Stimulated activated effector memory CD8-positive, alpha-beta T cell treated with anti-CD3 and anti-CD28 coated beads, Interleukin-12 subunit alpha, Interleukin-12 subunit beta, amount 100 ng/mL, for 72 hours (primary cell): ENCODE measurements around the gene FCHO2.

Source experiments
- ATAC-seq: fragments of 150-1000 bp; cut with Tn5 transposase; 2 replicates; pipeline ENCODE4 v1.10.0; 2021
- DNase-seq, 2 donors: peaks; one replicate each; pipeline ENCODE4 v3.0.0; 2021 to 2022; ENCODE audit warnings: low spot score in 2 of 2
- H3K27ac Mint-ChIP-seq: one replicate; pipeline ENCODE4 v1.8.0; 2022; ENCODE audit warnings: mild to moderate bottlenecking, mixed read lengths
- H3K36me3 Mint-ChIP-seq: one replicate; pipeline ENCODE4 v1.8.0; 2022; ENCODE audit warnings: mild to moderate bottlenecking, mixed read lengths
- H3K4me1 Mint-ChIP-seq: one replicate; pipeline ENCODE4 v1.8.0; 2022; ENCODE audit warnings: mixed read lengths
- H3K4me3 Mint-ChIP-seq: one replicate; pipeline ENCODE4 v1.8.0; 2022; ENCODE audit warnings: mild to moderate bottlenecking, mixed read lengths
- H3K9me3 Mint-ChIP-seq: one replicate; pipeline ENCODE4 v1.8.0; 2022; ENCODE audit warnings: mixed read lengths

FCHO2 gene

DNA sequence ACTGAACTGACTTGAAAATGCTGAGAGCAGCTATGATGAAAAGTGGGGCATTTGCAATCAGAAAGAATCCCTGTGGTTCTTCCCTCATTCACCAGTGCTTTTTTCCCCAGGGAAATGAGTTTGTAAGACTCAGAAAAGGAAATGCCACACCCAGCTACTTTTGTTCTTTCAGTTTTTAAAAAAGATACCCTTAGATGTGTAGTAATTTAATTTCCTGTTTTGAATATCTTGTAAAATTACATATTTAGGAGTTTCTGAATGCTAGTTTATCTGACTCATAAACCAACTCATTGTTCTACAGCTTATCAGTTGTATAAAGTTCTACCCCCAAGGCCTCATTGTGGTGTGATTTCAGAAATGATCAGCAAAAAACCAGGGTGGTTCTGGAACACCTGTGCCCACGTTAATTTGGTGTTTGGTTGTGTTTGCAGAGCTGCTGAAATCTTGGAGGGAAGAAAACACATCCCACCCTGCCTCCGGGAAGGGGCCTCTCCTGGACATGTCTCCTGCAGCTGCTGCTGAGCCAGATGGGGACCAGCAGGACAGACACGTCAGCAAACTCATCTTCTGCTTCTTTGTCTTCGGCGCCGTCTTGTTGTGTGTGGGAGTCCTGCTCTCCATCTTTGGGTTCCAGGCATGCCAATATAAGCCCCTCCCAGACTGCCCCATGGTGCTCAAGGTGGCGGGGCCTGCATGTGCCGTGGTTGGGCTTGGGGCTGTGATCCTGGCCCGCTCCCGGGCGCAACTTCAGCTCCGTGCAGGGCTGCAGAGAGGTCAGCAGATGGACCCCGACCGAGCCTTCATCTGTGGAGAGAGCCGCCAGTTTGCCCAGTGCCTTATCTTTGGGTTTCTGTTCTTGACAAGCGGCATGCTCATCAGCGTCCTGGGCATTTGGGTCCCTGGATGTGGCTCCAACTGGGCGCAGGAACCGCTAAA, 167.3 kb downstream of the FCHO2 start:
- Mint-ChIP-seq H3K4me3 (peak overlapping the region; percentile 72), H3K36me3 (no peaks in the 10 kb centered on the region), H3K9me3 (no peaks in the 10 kb centered on the region), H3K27ac (peak overlapping the region; percentile 29), H3K4me1 (peaks cover 51% of the 10 kb centered on the region)
- DNase-seq (peak in 1 of 2 donors; percentile 48), ATAC-seq (peak; percentile 72)

DNA sequence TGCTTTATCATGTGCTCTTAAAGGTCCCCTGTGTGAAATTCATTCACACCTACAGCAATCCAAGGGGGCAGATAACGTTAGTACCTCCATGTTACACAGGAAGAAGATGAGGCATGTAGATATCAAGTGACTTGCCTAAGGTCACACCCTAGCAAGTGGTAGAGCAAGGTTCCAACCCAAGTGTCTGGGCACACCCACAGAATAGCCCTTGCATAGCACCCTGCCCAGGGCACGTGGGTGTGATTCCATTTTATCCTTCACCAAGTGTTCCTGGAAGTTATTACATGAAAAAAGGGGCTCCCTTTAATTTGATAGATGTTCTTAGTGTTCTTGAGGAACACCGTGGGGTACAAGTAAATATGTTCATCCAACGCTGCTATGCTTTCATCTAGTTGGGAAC, 169.4 kb downstream of the FCHO2 start:
- H3K4me3 Mint-ChIP-seq = no peak overlapping the region
- H3K27ac Mint-ChIP-seq = no peak overlapping the region
- peaks cover 49% of the 10 kb centered on the region for H3K4me1 Mint-ChIP-seq
- H3K36me3 Mint-ChIP-seq = no peaks in the 10 kb centered on the region
- ATAC-seq = no peak
- DNase-seq = peak in 1 of 2 donors; percentile 23
- H3K9me3 Mint-ChIP-seq = no peaks in the 10 kb centered on the region

DNA sequence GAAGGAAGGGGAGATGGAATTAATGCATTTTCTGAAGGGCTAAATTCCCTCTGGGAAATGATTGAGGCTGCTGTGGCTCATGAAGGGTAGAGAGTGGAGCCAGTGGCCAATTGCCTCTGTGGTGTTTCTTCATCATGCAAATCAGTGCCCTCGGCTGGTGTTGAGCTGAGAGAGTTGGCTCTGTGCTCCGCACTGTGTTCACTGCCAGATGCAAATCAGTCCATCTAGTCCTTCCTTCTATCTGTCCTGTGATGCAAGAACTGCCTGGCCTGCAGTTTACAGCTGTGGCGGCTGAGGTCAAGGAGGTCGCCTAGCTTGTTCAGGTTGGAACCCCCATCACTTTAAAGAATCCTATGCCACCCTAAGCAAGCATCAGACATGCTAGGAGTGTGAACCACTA, 170.5 kb downstream of the FCHO2 start:
- ATAC-seq (no peak), DNase-seq (peak in 1 of 2 donors; percentile 47)
- H3K36me3 Mint-ChIP-seq = no peaks in the 10 kb centered on the region
- H3K27ac Mint-ChIP-seq = no peak overlapping the region
- no peaks in the 10 kb centered on the region for H3K9me3 Mint-ChIP-seq
- H3K4me1 Mint-ChIP-seq = peaks cover 43% of the 10 kb centered on the region
- no peak overlapping the region for H3K4me3 Mint-ChIP-seq

DNA sequence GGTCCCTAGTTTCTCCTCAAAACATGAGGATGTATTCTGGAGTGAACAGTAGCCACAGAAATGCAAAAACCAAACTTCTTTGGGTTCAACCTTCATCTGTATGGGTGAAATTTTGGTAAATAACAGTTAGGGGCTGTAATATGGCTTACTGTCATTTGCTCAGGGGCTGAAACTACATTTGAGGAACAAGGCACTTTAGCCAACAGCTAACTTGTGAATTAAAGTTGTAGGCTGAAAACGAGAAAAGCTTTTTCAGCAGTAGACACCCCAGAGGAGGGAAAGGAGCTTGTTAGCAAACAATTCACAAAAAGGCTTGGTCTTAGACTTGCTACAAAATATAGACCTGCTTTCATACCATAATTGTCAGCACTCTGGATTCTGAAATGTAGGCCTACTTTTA, 171.1 kb downstream of the FCHO2 start:
- Mint-ChIP-seq H3K4me3 (no peak overlapping the region), H3K27ac (no peak overlapping the region), H3K9me3 (no peaks in the 10 kb centered on the region), H3K4me1 (peaks cover 39% of the 10 kb centered on the region), H3K36me3 (no peaks in the 10 kb centered on the region)
- DNase-seq = no peak
- ATAC-seq = no peak

DNA sequence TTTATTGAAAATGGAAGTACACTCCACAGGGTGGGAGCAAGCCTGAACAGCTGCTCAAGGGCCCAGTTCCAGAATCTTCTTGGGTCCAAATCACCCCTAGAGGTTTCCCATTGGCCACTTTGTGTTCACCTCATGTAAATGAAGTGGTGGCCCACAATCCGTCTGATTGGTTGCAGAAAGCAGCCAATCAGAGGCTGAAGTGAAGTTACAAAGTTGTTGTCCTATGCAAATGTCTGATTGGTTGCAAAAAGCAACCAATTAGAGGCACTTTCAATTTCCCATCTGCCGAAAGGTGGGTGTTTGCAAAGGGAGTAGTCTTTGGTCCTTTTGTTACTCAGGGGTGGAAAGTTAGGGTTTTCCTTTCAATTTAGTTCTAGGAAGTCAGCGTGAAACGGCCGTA, 173.3 kb downstream of the FCHO2 start:
- no peak for ATAC-seq

DNA sequence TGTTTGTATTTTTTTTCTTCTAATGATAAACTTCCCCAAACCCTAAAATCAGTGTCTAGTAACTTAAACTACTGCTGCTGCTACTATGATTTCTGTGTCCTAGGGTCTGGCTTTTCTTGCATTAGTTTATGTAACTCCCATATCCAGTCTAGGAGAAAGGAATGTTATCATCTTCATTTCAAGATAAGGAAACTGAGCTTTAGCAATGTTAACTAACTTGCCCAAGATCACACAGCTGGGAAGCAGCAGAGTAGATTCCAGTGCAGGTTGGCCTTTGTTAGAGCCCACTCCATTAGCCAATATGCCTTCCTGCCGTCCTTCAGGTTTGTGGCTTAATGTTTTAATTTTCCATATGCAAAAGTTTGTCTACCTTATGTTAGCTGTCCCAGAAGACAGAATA, 175.0 kb downstream of the FCHO2 start:
- Mint-ChIP-seq H3K4me3 (no peak overlapping the region), H3K36me3 (no peaks in the 10 kb centered on the region), H3K4me1 (peaks cover 19% of the 10 kb centered on the region), H3K9me3 (no peaks in the 10 kb centered on the region), H3K27ac (no peak overlapping the region)
- no peak for DNase-seq
- no peak for ATAC-seq

More for the DNA sequence above, 173.3 kb downstream of the FCHO2 start:
- DNase-seq = no peak
- Mint-ChIP-seq H3K36me3 (no peaks in the 10 kb centered on the region), H3K27ac (no peak overlapping the region), H3K9me3 (no peaks in the 10 kb centered on the region), H3K4me1 (peaks cover 21% of the 10 kb centered on the region), H3K4me3 (no peak overlapping the region)

DNA sequence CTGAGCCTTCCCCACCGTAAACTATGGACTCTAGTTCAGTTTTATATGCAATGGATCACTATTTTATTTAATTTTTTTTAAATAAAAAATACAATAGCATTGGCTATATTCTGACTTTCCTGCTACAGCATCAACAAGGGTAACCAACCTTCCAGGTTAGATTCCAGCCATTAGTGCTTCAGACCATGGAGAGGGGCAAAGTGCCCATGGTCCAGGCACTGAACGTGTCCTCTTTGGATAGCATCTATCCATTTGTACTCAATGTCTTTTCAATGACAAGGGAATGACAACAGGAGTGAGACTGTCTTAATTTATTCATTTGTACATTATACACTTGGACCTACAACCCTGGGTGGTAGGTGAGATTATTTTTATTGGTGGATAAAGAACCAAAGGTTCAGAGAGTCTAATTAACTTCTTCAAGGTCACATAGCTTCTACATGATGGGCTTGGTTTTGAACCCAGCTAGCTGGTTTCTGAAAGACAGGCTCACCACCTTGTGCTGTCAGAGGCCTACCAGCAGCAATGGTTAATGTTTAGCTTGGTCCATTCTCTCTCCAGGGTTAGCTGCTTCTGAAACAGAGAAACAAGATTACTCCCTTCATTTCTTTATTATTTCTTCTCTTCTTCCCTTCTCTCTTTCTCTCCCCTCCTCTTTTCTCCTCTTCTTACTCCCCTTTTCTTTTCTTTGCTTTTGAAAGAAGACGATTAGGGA, 176.0 kb downstream of the FCHO2 start:
- peaks cover 16% of the 10 kb centered on the region for H3K4me1 Mint-ChIP-seq
- DNase-seq (no peak), ATAC-seq (no peak)
- H3K9me3 Mint-ChIP-seq = no peaks in the 10 kb centered on the region
- H3K36me3 Mint-ChIP-seq = no peaks in the 10 kb centered on the region
- no peak overlapping the region for H3K4me3 Mint-ChIP-seq
- H3K27ac Mint-ChIP-seq = no peak overlapping the region

DNA sequence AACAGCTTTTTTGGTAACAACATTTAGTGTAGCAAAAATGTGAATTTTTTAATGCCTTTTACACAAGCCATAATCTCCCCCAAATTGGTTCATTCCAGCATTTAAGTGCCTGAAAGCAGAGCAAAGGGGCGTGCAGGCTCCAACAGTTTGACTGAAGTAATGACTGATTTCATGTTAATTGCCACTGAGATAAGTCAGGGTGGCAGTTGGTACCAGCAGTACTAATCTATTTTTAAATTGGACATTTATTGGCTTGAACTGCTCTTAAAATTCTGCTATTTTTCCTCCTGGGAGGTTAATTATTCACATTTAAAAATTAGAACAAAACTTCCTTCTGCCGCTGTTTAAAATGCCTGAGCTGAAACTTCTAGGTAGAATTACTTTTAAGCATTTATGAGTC, 176.9 kb downstream of the FCHO2 start:
- Mint-ChIP-seq H3K9me3 (no peaks in the 10 kb centered on the region), H3K36me3 (no peaks in the 10 kb centered on the region), H3K27ac (no peak overlapping the region), H3K4me1 (peaks cover 16% of the 10 kb centered on the region), H3K4me3 (no peak overlapping the region)
- DNase-seq = no peak
- ATAC-seq = no peak

DNA sequence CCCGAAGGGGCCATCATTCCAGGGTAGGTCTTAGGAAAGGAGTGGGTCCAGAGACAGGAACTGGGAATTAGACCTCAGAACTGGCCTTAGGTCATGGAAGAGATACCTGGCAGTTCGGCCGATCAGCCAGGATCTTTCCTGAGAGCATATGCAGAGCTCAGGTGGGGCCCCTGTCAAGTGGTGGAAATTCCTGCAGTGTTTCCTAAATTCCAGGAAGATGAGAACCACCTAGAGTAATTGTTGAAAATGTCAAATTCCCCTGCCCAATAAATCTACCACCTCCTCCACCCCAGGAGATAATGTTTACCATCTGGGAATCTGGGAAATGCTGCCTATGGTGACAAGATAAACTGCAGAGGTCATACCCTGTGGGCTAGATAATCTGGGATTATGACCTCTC, 179.2 kb downstream of the FCHO2 start:
- Mint-ChIP-seq H3K4me1 (peaks cover 11% of the 10 kb centered on the region), H3K27ac (no peak overlapping the region), H3K4me3 (no peak overlapping the region), H3K36me3 (no peaks in the 10 kb centered on the region), H3K9me3 (no peaks in the 10 kb centered on the region)
- DNase-seq (no peak), ATAC-seq (no peak)

DNA sequence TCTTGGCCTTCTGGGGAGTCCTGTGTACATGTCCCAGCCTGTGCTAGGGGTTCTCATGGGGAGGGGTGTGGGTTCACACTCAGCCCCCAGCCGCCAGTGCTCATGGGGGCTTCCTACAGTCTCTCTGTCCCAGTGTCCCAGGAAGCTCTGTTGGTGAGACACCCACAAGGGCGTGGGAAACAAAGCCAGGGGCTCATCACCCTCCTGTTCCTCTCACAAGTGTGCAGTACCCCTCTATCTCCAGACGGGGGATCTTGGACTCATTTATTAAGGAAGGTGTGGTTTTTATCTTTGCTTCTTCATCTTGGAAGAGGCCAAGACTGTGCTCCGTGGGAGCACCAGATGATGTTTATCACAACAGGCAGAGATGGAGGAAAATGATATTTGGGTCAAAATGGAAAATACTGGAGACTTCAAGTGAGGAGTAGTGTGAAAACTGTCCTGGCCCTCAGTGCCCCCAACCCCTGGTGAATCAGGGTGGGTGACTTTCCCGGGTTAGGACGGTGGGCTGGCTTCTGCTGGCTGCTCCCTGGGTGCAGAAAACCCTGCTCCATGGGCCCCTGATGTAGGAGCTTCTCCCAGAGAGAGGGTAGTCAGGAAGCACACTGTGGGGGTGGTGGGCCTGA, 179.7 kb downstream of the FCHO2 start:
- DNase-seq (no peak), ATAC-seq (peak; percentile 51)
- no peak overlapping the region for H3K4me3 Mint-ChIP-seq
- no peak overlapping the region for H3K27ac Mint-ChIP-seq
- H3K4me1 Mint-ChIP-seq = peaks cover 6% of the 10 kb centered on the region
- H3K36me3 Mint-ChIP-seq = no peaks in the 10 kb centered on the region
- H3K9me3 Mint-ChIP-seq = no peaks in the 10 kb centered on the region

DNA sequence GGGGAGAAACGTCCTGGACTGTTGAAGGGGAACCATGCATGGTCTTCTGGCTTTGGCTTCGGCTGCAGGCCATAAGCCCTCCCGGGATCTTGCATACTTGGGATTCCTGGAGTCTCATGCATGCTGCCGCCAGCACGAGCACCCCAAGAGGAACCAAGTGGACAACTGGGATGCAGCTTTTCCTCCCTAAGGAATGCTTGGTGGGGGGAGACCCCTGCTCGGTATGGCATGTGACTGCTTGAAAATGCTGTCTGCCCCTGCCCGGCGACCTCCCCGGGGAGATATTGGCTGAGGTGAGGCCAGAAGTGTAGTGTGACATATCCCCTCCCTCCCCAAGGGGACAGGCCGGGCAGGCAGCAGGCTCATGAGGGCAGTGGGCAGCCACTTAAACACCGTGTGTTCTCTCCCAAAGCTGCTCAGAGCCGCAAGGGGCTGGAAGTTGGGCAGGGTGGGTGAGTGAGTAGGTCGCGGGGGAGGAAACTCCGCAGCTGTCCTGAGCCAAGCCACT, 180.3 kb downstream of the FCHO2 start:
- DNase-seq (no peak), ATAC-seq (no peak)
- no peak overlapping the region for H3K4me3 Mint-ChIP-seq
- no peak overlapping the region for H3K27ac Mint-ChIP-seq
- H3K36me3 Mint-ChIP-seq = no peaks in the 10 kb centered on the region
- H3K9me3 Mint-ChIP-seq = no peaks in the 10 kb centered on the region
- peaks cover 6% of the 10 kb centered on the region for H3K4me1 Mint-ChIP-seq

DNA sequence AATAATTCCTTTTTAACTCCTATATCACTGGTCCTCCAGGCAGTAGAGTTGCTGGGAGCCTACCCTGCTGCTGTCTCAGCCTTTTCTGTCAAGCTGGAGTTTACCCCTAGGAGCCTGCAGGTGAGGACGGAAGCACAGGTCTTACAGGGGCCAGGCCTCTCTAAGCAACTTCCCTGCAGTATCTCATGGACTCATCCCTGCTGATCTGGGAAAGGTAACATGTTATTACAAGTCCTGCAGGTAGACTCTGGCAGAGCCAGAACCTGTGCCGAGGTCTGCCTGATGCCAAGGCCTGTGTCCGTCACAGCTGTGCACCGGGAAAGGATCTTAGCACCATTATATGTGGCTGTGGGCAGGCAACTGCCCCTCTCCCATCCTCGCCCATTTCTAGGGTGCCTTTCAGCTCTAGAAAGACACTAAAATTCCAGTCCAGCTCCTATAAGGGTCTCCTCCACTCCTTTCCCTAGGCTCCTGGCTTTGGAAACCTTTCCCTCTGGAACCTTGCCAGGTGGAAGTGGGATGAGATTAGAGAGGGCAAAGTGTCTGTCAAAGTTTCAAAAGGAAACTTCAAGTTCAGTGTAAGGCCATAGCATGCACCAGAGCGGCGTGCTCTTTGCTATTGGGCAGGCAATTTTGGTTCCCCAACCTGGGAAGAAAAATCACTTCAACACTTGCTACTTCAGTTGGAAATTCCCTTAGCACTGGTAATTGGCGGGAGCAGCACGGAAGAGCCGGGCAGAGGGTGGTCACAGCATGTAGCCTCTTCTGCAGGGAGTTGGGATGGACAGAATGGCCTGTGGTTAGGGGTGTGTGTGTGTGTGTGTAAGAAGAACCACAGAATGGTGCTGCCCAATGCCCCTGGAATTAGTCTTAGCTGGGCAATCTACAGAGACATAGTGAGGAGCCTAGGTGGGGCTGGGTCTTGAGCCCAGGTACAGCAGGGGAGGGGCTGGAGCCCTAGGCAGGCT, 182.0 kb downstream of the FCHO2 start:
- ATAC-seq (no peak), DNase-seq (no peak)
- H3K27ac Mint-ChIP-seq = no peak overlapping the region
- no peaks in the 10 kb centered on the region for H3K9me3 Mint-ChIP-seq
- H3K4me1 Mint-ChIP-seq = peaks cover 6% of the 10 kb centered on the region
- H3K36me3 Mint-ChIP-seq = no peaks in the 10 kb centered on the region
- no peak overlapping the region for H3K4me3 Mint-ChIP-seq

DNA sequence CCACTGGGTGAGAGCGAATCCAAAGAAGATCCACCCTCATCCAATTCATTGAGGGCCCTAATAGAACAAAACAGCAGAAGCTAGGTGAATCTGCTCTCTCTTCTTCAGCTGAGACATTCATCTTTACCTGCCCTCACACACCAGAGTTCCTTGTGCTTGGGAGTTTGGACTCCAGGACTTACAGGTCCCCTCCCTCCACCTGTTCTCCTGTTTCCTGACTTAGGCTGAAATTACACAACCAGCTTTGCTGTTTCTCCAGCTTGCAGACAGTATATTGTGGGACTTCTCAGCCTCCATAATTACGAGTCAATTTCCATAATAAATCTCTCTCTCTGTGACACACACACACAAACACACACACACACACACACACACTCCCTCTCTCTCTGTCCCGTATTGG, 183.6 kb downstream of the FCHO2 start:
- Mint-ChIP-seq H3K9me3 (no peaks in the 10 kb centered on the region), H3K27ac (no peak overlapping the region), H3K4me3 (no peak overlapping the region), H3K4me1 (peaks cover 6% of the 10 kb centered on the region), H3K36me3 (no peaks in the 10 kb centered on the region)
- no peak for ATAC-seq
- no peak for DNase-seq
